Uterus (tissue), 4 donors: ENCODE results near the gene PPP4R4. TPM values are rescaled to one million over a fixed set of nuclear protein-coding genes. Genes with fewer than 3 reads are reported as not detected.

ENCODE experiments used
- DNase-seq, 2 donors: peaks; one replicate each; pipeline ENCODE4 v3.0.0-alpha.2; 2019 to 2020
- H3K27ac ChIP-seq, 2 donors: fragments of 200-600 bp; sonication (generic); 1 replicate in 1 of 2; 2 replicates in 1 of 2; pipeline ENCODE4 v1.5.1; 2016 to 2018
- H3K27me3 ChIP-seq, 2 donors: fragments of 200-600 bp; sonication (generic); one replicate each; pipeline ENCODE4 v1.5.1; 2018 to 2019; ENCODE audit warnings: control low read depth in 1 of 2
- H3K36me3 ChIP-seq, 2 donors: fragments of 200-600 bp; sonication (generic); one replicate each; pipeline ENCODE4 v1.5.1; 2019; ENCODE audit warnings: control low read depth in 1 of 2
- H3K4me1 ChIP-seq, 2 donors: fragments of 200-600 bp; sonication (generic); one replicate each; pipeline ENCODE4 v1.5.1; 2018 to 2019; ENCODE audit warnings: control low read depth in 1 of 2
- H3K4me3 ChIP-seq, 2 donors: fragments of 200-600 bp; sonication (generic); 1 replicate in 1 of 2; 2 replicates in 1 of 2; pipeline ENCODE4 v1.5.1; 2018 to 2019; ENCODE audit warnings: mild to moderate bottlenecking in 1 of 2
- H3K9me3 ChIP-seq, 2 donors: fragments of 200-600 bp; sonication (generic); one replicate each; pipeline ENCODE4 v1.5.1; 2019; ENCODE audit warnings: control low read depth in 1 of 2
- CTCF ChIP-seq, 4 experiments: fragments of 200-600 bp in 2 of 4; fragments of 450-650 bp in 2 of 4; sonication (generic) in 2 of 4; IDR thresholded peaks; one replicate each; pipeline ENCODE4 v1.5.1; 2016 to 2019; ENCODE audit warnings: antibody characterized with exemption in 4 of 4, mild to moderate bottlenecking in 2 of 4, moderate library complexity in 1 of 4
- POLR2A ChIP-seq, 2 donors: fragments of 450-650 bp; IDR thresholded peaks; one replicate each; pipeline ENCODE4 v1.6.1; 2016; ENCODE audit warnings: antibody characterized with exemption in 2 of 2, mild to moderate bottlenecking in 1 of 2, moderate library complexity in 1 of 2
- intact Hi-C: fragments of 100-400 bp; cut with DNase I; formaldehyde crosslinking; loops from one replicate; pipeline ENCODE4 v1.15.1; 2023; ENCODE audit warnings: low total_unique reads
- total RNA-seq, 4 donors: library from RNA; depleted of rRNA in 3 of 4; stranded (reverse); fragments of >200 nt in 3 of 4; gene quantifications; one replicate each; pipeline versions ENCODE4 v1.1.0 to v1.2.4, GENCODE V29; 2014 to 2023
- donor health status: DM: yes; HTN: yes; CAD: no.

PPP4R4 gene
- total RNA-seq, 4 donors from 2014 or later: 0.59 to 4.1 (median 2.0) TPM

GRCh38 chr14:94307410-94307992, 133.4 kb downstream of the PPP4R4 start:
- Histone ChIP-seq H3K9me3 (no peaks in the 10 kb centered on the region), H3K36me3 (no peaks in the 10 kb centered on the region), H3K27me3 (no peaks in the 10 kb centered on the region), H3K4me1 (no peaks in the 10 kb centered on the region), H3K4me3 (no peak overlapping the region), H3K27ac (no peak overlapping the region)
- TF ChIP-seq CTCF (IDR thresholded peaks at IDR 0.05) (no peak), POLR2A (IDR thresholded peaks at IDR 0.05) (no peak)
- intact Hi-C loops: no loop called here
- DNase-seq: no peak

GRCh38 chr14:94309721-94310120, 135.6 kb downstream of the PPP4R4 start:
- DNase-seq: no peak
- Histone ChIP-seq H3K36me3 (no peaks in the 10 kb centered on the region), H3K9me3 (no peaks in the 10 kb centered on the region), H3K27ac (no peak overlapping the region), H3K4me3 (no peak overlapping the region), H3K27me3 (no peaks in the 10 kb centered on the region), H3K4me1 (no peaks in the 10 kb centered on the region)
- no peak for TF ChIP-seq CTCF (IDR thresholded peaks at IDR 0.05)
- TF ChIP-seq POLR2A (IDR thresholded peaks at IDR 0.05): no peak
- intact Hi-C loops: no loop called here

DNA sequence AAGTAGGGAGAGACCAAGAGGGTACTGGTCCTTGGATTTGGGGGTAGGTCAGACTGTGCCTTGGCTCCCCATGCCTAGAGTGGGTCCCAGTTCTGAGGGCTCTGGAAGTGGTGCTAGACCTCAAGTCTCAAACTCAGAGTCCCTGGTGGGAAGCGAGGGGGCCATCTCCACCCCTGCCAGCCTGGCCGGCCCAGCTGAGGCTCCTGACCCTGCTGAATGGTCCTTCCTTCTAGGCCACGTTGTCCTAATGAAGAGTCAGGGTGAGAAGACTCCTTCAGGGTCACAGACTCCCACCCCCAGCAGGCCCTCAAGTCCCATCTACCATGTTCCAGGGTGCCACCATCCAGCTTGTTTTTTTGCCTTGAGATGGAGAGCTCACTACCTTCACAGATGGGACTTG, 136.1 kb downstream of the PPP4R4 start:
- H3K4me1 ChIP-seq: no peaks in the 10 kb centered on the region
- intact Hi-C loops: no loop called here
- H3K36me3 ChIP-seq: no peaks in the 10 kb centered on the region
- H3K27me3 ChIP-seq: no peaks in the 10 kb centered on the region
- H3K27ac ChIP-seq: no peak overlapping the region
- H3K9me3 ChIP-seq: no peaks in the 10 kb centered on the region
- DNase-seq: no peak
- TF ChIP-seq CTCF (IDR thresholded peaks at IDR 0.05): no peak
- H3K4me3 ChIP-seq: no peak overlapping the region

DNA sequence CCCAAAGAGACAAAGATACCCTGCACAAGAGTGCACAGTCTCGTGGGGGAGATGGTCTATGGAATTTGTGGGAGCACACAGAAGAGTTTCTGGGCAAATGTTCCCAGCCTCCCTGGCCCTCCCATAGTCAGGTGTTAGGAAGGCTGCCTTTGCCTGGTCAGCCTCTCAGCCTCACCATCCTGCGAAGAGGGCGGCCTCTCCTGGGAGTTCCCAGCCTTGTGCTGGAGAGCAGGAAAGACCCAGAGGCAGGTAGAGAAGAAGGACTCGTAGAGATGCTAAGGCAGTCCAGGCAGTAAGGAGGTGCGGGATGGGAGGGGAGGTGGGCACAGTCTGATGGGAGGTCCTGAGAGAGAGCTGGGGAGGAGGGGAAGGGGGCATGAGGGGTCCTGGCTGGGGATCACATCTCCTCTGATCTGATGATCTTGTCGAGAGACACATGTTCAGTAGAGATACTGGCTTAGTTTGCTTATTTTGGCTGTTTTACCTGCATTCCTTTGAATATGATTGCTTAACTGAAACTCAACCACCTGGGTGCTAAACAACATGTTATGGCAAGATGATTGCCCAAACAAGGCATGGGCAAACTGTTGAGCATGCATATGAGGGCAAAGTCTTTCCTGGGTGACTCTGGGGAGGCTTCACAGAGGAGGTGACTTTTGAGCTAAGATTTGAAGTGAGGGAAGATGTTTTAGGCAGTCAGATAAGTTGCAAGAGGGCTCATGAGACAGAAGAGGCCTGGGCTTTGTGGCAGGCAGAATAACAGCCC, 138.5 kb downstream of the PPP4R4 start:
- Histone ChIP-seq H3K27ac (no peak overlapping the region), H3K4me1 (no peaks in the 10 kb centered on the region), H3K36me3 (no peaks in the 10 kb centered on the region), H3K9me3 (no peaks in the 10 kb centered on the region), H3K27me3 (no peaks in the 10 kb centered on the region), H3K4me3 (no peak overlapping the region)
- intact Hi-C loops: no loop called here
- DNase-seq: no peak
- TF ChIP-seq POLR2A (IDR thresholded peaks at IDR 0.05): no peak

DNA sequence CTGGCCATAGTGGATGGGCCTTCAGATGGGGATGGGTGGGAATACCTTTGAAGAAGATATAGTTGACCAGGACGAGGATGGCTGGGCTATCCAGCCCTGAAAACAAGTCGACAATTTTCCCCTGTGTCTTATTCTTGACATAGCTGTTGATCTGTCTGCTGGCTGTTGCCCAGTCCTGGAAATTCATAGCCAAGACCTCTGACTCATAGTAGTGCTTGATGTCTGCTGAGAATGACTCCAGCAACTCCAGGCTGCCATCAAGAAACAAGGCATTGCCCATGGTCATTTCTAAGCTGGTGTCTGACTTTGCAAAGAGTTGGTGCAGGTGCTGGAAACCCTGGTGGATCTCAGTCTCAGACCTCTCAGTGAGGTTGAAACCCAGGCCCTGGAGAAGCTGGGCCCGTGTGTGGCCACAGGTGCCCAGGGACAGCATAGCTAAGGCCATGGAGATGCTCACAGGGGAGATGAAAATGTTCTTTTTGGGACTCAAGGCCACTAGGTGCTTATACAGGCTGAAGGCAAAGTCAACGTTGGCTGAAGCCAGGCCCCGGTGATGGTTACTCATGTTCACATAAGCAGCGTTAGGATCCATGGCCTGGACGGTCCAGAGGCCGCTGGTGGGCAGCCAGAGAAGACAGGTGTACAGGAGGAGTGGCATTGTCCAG, 140.0 kb downstream of the PPP4R4 start:
- TF ChIP-seq CTCF (IDR thresholded peaks at IDR 0.05): no peak
- TF ChIP-seq POLR2A (IDR thresholded peaks at IDR 0.05): no peak
- Histone ChIP-seq H3K9me3 (no peaks in the 10 kb centered on the region), H3K4me3 (no peak overlapping the region), H3K27me3 (no peaks in the 10 kb centered on the region), H3K4me1 (no peaks in the 10 kb centered on the region), H3K27ac (no peak overlapping the region), H3K36me3 (no peaks in the 10 kb centered on the region)
- intact Hi-C loops: no loop called here
- no peak for DNase-seq
